HG03196 (cell line): ENCODE measurements around the gene UMPS.
"Not testable (repeated sequence)": the region's sequence is repeated elsewhere in the genome, so short reads cannot be mapped to it uniquely, and the experiment has no call there.

Source experiments
- ATAC-seq: cut with Tn5 transposase; IDR thresholded peaks from one replicate; pipeline ENCODE4 v1.9.1; 2021; ENCODE audit not compliant: unreplicated experiment

UMPS gene

DNA sequence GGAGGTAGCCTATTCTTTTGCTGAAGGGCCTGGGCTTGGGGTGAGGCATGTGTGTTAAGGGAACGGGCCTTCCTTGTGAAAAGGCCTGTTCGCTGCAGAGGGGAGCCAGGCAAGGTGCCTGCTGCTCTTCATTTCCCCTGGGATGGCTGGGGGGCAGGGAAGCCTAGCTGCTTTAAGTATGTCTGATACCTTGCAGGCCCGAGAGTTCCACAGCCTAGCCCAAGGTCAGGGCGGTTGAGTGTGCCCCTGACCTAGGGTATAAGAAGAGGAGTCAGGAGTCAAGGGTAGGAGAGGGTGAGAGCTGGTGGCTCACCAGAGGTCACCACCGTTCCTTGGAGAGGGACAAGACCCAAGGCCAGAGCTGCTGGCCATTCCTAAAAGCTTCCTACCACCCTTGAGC, 46.6 kb downstream of the UMPS start:
- ATAC-seq = no peak

DNA sequence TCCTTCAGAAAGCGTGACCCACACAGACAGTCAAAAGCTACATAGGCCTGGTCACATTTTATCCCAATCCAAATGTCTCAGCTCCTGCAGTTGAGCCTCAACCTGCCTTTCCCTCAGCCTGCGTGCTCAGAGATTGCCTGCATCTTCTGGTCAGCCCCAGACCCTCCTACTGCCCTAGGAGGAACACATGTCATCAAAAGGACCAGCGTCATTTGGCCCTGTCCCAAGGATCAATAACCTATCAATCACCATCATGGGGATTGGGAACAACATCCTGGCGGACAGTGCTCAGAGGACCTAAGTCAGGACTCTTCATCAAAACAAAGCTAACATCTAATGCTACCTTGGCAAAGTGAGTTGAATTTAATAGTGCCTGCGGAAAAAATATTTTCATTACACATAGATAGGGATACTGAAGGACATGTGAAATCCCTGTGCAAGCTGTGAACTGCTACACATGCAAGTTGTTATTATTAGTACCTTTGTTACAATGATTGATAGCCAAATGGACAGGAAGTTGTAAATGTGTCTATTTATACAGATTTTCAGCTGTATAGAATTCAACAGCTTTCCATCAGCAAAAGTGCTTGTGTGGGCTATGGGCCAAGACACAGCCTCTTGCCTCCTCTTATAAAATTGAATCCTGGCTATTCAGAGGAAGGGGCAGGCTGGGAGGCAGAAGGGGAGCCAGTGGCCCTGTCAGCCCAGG, 47.7 kb downstream of the UMPS start:
- ATAC-seq = no peak

DNA sequence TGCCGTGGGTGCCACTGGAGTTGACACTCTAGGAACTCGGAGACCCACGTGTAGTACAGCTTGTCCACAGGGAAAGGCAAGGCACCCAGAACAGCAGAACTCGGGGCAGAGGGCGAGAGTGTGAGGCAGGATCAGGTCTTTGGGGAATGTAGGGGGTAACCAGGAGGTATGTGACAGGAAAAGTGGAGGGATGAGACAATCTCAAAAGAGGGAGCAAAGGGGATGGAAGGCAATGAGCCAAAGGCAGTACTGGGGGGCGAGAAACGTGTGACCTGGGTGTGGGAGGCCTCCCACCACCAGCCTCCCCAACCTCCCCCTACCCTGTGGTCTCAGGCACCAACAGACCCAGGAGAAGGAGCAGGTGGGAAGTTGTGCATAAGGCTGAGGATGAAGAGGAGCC, 48.9 kb downstream of the UMPS start:
- no peak for ATAC-seq

DNA sequence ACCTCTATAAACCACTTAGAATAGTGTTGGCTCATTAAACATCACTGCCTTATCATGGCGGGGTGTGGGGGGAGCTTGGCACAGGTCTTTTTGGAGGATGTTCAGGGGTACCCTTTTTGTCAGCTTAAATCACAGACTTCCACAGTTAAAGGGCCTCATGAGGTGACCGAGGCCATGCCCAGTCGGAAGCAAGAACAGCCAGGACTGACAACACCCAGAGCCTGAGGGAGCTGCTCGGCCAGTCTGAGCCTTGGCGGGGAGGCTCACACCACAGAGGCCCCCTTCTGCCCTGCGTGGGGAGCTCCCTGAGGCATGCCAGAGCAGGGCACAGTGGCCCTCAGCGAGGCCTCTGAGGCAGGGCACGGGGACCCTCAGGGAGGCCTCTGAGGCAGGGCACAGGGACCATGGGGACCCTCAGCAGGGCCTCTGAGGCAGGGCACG, 49.5 kb downstream of the UMPS start:
- no peak for ATAC-seq

GRCh38 chr3:124780356-124780755, 50.1 kb downstream of the UMPS start:
- ATAC-seq = no peak

DNA sequence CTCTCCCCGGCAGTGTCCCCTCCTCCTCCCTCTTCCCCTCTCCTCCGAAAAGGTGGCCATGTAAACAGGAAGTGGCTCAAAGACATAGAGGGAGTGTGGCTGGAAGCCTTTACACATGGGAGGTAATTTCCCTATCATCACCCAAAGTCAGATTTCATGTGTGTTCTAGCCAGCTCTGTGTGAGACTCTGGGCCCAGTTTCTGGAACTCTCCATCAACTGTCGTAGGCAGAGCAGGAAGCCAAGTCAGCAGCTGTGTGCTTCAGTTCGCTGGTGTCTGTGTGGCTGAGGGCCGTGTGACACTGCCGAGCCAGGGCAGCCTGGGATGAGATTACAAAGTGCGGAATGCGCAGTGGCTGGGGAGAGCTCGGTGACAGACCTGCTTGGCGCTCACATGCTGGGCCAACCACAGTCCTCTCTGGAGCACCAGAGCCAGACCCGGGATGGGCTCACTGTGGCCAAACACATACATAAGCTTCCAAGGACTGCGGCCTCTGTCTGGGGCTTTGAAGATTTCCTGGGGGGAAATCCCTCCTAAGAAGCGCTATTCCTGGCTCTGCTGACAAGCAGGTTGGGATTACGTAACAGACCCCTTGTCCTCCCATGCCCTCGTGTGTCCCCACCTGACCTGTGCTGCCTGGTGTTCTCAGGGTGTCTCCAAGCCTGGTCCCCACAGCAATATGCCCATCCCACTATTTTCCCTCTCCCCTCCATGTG, 50.7 kb downstream of the UMPS start:
- ATAC-seq = no peak

DNA sequence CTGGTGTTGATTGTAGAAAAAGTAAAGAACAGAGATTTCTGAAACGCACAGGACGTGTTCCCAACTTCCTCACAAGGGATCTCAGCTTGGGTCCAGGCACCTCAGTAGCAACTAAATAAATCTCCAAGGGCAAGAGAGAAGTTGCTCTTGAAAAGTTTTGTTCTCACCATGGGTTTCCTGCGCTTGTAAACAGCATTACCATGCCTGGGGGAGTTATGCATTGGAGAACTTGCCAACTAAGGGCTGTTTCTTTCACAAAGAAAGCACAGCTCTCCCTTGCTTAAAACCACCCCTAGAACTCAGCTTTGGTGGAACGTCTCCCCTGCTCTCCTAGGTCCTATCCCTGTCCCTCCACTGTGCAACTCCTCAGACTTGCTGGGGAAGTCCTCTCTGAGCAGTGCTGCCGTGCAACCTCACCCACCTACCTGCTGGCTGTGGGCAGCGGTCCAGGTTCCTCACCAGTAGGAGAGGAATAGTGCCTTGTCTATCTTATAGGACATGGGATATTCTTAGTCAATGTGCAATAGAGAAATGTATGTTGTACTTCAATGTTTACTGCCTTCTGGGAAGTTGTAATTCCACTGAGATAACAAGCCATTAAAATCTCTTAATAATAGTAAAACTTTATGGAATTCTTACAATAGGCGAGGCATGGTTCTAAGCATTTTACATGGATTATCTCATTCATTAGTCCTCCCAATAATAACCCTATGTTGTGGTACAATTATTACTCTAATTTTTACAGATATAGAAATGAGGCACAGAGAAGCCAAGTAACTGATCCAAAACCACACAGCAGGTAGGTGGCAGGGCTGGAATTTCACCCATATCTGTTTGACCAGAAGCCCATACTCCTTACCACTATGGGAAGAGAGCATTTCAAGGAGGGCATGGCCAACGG, 51.5 kb downstream of the UMPS start:
- no peak for ATAC-seq

GRCh38 chr3:124782377-124782712, 52.1 kb downstream of the UMPS start:
- not testable (repeated sequence) for ATAC-seq

GRCh38 chr3:124783696-124784095, 53.4 kb downstream of the UMPS start:
- ATAC-seq = no peak

- no peak for ATAC-seq
Observed at GRCh38 chr3:124784686-124785382, 54.6 kb downstream of the UMPS start.

- no peak for ATAC-seq
Observed at GRCh38 chr3:124785973-124786372, 55.7 kb downstream of the UMPS start.

GRCh38 chr3:124786511-124787241, 56.4 kb downstream of the UMPS start:
- no peak for ATAC-seq

DNA sequence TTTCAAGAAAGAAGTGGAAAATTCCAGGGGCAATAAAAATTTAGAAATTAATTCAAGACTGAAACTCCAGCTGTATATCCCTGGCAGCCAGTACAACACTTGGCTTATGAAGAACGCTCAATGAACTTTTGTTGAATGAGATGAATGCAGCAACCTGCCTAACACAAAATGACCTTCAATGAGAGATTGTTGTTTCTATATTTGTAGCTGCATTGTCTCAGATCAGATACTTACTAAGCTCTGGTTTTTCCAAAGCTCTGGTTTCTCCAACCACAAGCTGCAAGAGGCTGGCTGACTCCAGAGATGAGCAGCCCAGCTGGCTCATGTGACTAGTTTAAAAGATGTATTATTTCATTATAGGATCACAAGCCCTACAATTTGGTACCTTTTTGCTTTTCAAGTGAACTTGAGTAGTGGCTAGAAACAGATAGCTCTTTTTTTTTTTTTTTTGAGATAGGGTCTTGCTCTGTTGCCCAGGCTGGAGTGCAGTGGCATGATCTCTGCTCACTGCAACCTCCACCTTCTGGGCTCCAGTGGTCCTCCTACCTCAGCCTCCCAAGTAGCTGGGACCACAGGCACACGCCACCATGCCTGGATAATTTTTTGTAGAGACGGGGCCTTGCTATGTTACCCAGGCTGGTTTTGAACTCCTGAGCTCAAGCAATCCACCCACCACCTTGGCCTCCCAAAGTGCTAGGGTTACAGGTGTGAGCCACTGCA, 57.4 kb downstream of the UMPS start:
- no peak for ATAC-seq

GRCh38 chr3:124788254-124788745, 58.0 kb downstream of the UMPS start:
- no peak for ATAC-seq

GRCh38 chr3:124789103-124789502, 58.9 kb downstream of the UMPS start:
- not testable (repeated sequence) for ATAC-seq

DNA sequence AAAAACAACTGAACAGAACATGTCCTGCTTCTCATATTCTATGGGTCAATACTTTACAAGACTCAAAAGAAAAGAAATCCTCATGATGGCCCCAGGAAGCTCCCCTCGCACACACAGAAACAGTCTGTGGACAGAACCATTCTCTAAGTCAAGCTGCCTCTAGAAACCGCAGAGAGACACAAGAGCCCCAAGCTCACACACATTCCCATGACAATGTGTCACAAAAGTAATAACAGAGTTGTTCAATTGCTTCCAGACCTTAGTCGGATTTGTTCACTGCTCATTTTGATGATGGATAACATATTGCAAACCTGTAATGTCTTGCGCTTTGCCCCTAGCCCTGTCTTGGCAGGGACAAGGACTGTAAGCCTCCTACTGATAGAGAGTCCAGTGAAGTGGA, 60.9 kb downstream of the UMPS start:
- no peak for ATAC-seq

DNA sequence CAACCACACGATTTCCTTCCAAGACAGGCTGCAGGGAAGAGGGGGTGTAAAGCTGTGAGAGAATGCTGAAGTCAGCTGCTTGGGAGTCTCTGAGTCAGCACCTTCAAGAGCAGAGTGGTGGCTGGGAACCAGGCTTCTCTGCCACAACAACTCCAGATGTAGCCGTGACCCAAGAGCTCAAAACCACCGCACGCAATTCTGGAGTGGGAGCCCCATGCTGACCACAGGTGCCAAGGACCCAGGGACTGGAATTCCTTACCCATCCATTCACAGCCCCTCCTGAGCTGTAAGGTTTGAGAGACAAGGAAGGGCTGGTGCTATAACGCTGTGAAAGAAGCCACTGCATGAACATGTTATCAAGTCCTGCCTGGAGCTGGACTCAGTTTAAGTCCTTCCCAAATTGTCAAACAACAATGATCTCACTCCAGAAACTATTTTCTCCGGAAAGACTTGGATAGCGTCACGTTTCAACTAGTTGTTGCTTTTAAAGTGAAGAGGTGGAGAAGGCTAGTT, 61.4 kb downstream of the UMPS start:
- no peak for ATAC-seq

DNA sequence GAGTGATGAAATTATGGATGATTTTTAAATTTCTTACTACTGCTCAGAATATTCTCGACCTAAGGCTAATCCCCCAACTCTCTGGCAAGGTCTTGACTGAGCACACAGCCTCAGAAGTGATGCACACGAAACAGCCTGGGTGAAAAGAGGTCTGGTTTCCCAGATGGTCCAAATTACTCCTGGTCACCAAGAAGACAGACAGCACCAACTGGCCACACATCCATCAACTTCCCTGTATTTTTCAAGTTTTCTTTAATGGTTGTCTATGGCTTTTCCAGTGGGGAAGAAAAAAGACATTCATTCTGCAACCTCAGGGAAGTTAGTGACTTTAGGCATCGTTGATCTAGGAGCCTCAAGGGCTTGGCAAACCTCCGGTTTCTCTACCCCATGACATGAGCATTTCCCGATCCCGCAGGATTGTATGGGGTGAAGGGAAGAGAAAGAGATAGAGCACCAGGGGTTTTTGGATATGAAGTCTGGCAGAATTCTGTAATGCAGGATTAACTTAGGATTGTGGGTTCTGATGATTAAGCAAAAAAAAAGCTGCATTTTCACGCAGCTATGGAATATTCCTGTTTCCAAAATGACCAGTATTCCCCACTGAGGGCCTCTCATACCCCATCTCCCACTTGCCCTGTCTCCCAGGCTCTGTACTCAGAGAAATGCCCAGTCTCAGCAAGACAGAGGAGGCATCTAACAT, 62.2 kb downstream of the UMPS start:
- no peak for ATAC-seq
